ENCODE results near the gene IFNAR1. TPM values are rescaled to one million over a fixed set of nuclear protein-coding genes. Genes with fewer than 3 reads are reported as not detected.

The IFNAR1 gene
- total and polyA plus RNA-seq, 2 of the 8 experiments (the other 6 are each of a cell fraction or from before 2014, with no cell fraction given): 3.1 to 17.1 TPM

DNA sequence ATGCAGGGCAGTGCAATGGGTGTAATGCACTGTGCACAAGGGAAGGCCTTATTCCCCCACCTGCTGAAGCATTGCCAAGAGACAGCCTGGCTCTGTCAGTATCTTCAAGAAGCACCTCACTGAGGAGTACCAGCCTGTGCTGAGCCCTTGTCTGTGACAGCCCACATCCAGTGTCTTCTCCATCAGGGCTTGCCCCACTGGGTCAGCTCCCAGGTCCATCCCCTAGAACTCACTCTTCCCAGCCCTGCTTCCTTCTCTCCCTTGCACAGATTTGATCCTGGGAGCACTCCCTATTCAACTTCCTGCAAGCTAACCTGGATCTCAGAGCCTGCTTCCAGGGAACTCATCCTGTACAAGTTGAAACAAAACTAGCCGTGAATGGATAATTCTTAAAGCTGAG is 44.8 kb downstream of the IFNAR1 start (continued):
- TF ChIP-seq, protein P1, sequence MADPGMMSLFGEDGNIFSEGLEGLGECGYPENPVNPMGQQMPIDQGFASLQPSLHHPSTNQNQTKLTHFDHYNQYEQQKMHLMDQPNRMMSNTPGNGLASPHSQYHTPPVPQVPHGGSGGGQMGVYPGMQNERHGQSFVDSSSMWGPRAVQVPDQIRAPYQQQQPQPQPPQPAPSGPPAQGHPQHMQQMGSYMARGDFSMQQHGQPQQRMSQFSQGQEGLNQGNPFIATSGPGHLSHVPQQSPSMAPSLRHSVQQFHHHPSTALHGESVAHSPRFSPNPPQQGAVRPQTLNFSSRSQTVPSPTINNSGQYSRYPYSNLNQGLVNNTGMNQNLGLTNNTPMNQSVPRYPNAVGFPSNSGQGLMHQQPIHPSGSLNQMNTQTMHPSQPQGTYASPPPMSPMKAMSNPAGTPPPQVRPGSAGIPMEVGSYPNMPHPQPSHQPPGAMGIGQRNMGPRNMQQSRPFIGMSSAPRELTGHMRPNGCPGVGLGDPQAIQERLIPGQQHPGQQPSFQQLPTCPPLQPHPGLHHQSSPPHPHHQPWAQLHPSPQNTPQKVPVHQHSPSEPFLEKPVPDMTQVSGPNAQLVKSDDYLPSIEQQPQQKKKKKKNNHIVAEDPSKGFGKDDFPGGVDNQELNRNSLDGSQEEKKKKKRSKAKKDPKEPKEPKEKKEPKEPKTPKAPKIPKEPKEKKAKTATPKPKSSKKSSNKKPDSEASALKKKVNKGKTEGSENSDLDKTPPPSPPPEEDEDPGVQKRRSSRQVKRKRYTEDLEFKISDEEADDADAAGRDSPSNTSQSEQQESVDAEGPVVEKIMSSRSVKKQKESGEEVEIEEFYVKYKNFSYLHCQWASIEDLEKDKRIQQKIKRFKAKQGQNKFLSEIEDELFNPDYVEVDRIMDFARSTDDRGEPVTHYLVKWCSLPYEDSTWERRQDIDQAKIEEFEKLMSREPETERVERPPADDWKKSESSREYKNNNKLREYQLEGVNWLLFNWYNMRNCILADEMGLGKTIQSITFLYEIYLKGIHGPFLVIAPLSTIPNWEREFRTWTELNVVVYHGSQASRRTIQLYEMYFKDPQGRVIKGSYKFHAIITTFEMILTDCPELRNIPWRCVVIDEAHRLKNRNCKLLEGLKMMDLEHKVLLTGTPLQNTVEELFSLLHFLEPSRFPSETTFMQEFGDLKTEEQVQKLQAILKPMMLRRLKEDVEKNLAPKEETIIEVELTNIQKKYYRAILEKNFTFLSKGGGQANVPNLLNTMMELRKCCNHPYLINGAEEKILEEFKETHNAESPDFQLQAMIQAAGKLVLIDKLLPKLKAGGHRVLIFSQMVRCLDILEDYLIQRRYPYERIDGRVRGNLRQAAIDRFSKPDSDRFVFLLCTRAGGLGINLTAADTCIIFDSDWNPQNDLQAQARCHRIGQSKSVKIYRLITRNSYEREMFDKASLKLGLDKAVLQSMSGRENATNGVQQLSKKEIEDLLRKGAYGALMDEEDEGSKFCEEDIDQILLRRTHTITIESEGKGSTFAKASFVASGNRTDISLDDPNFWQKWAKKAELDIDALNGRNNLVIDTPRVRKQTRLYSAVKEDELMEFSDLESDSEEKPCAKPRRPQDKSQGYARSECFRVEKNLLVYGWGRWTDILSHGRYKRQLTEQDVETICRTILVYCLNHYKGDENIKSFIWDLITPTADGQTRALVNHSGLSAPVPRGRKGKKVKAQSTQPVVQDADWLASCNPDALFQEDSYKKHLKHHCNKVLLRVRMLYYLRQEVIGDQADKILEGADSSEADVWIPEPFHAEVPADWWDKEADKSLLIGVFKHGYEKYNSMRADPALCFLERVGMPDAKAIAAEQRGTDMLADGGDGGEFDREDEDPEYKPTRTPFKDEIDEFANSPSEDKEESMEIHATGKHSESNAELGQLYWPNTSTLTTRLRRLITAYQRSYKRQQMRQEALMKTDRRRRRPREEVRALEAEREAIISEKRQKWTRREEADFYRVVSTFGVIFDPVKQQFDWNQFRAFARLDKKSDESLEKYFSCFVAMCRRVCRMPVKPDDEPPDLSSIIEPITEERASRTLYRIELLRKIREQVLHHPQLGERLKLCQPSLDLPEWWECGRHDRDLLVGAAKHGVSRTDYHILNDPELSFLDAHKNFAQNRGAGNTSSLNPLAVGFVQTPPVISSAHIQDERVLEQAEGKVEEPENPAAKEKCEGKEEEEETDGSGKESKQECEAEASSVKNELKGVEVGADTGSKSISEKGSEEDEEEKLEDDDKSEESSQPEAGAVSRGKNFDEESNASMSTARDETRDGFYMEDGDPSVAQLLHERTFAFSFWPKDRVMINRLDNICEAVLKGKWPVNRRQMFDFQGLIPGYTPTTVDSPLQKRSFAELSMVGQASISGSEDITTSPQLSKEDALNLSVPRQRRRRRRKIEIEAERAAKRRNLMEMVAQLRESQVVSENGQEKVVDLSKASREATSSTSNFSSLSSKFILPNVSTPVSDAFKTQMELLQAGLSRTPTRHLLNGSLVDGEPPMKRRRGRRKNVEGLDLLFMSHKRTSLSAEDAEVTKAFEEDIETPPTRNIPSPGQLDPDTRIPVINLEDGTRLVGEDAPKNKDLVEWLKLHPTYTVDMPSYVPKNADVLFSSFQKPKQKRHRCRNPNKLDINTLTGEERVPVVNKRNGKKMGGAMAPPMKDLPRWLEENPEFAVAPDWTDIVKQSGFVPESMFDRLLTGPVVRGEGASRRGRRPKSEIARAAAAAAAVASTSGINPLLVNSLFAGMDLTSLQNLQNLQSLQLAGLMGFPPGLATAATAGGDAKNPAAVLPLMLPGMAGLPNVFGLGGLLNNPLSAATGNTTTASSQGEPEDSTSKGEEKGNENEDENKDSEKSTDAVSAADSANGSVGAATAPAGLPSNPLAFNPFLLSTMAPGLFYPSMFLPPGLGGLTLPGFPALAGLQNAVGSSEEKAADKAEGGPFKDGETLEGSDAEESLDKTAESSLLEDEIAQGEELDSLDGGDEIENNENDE (IDR thresholded peaks at IDR 0.05; ENCODE audit: insufficient replicate concordance, low read length): no peak
- TF ChIP-seq PHF8 (conservative IDR thresholded peaks at IDR 0.05; ENCODE audit: low read depth, low read length) (no peak), TAF1 (IDR thresholded peaks at IDR 0.05; ENCODE audit: low read depth, low read length) (no peak), HDAC2 (IDR thresholded peaks at IDR 0.05; ENCODE audit: borderline replicate concordance in 1 of 2, low read depth in 2 of 2, low read length in 2 of 2) (no peak), YY1 (IDR thresholded peaks at IDR 0.05; ENCODE audit: low read depth, low read length) (no peak), CEBPB (IDR thresholded peaks at IDR 0.05; ENCODE audit: low read depth, low read length) (no peak), TAF7 (optimal IDR thresholded peaks at IDR 0.05; ENCODE audit: borderline replicate concordance, low read depth, low read length) (no peak), SRF (IDR thresholded peaks at IDR 0.05; ENCODE audit: low read depth, low read length) (no peak), ASH2L (IDR thresholded peaks at IDR 0.05; ENCODE audit: low read length) (no peak)
- TF ChIP-seq, protein P2, sequence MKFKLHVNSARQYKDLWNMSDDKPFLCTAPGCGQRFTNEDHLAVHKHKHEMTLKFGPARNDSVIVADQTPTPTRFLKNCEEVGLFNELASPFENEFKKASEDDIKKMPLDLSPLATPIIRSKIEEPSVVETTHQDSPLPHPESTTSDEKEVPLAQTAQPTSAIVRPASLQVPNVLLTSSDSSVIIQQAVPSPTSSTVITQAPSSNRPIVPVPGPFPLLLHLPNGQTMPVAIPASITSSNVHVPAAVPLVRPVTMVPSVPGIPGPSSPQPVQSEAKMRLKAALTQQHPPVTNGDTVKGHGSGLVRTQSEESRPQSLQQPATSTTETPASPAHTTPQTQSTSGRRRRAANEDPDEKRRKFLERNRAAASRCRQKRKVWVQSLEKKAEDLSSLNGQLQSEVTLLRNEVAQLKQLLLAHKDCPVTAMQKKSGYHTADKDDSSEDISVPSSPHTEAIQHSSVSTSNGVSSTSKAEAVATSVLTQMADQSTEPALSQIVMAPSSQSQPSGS (IDR thresholded peaks at IDR 0.05; ENCODE audit: low read length): no peak
